GM12878 (cell line): Measurements from ENCODE around the gene VASH2. TPM values are rescaled to one million over a fixed set of nuclear protein-coding genes. Genes with fewer than 3 reads are reported as not detected.

Experiments
- ATAC-seq: fragments of 200-7000 bp; cut with Tn5 transposase; 3 replicates; pipeline ENCODE4 v1.9.1; 2020; ENCODE audit warnings: mild to moderate bottlenecking, moderate library complexity
- BruUV-seq: library from RNA; stranded (reverse); fragments of 400-500 nt; replicated peaks from 2 replicates; lab custom pipeline; 2021; lab: Mats Ljungman, UMichigan
- CTCF ChIA-PET: fragments of 300-600 bp; sonication (Branson Sonifier 250); formaldehyde crosslinking; extraction: SDS; loops from one replicate; lab custom pipeline; 2021; ENCODE audit warnings: inconsistent platforms; lab: Yijun Ruan, JAX
- POLR2A ChIA-PET: fragments of 350-600 bp; formaldehyde crosslinking; extraction: SDS; loops from one replicate; lab custom pipeline; 2021; ENCODE audit warnings: inconsistent platforms; lab: Charles Lee
- RAD21 ChIA-PET: fragments of 300-600 bp; sonication (Branson Sonifier 250); formaldehyde crosslinking; loops from one replicate; lab custom pipeline; 2023; ENCODE audit warnings: antibody characterized with exemption; ENCODE audit not compliant: unreplicated experiment; lab: Charles Lee
- SMC1A ChIA-PET: fragments of 300-600 bp; sonication (Branson Sonifier 250); formaldehyde crosslinking; loops from one replicate; lab custom pipeline; 2023; ENCODE audit not compliant: unreplicated experiment, uncharacterized antibody; lab: Charles Lee
- DNase-seq: peaks from one replicate; pipeline ENCODE4 v3.0.0-alpha.2; 2011; ENCODE audit warnings: low read depth, low spot score
- FAIRE-seq: peaks from 3 replicates; lab custom pipeline; 2011; peaks lifted over from hg19 to GRCh38; lab: Jason Lieb, UNC
- H2AFZ ChIP-seq: 2 replicates; pipeline ENCODE4 v1.6.0; 2011; ENCODE audit warnings: low read depth, low read length, control low read depth; ENCODE audit not compliant: control insufficient read depth
- H3K27ac ChIP-seq: 2 replicates; pipeline ENCODE4 v1.5.1; 2011; ENCODE audit warnings: control low read depth; ENCODE audit not compliant: control insufficient read depth, insufficient read depth
- H3K27me3 ChIP-seq, 2 experiments: replicated peaks in 1 of 2; 2 replicates each; pipeline versions ENCODE4 v1.6.0 to v1.6.1; 2011; ENCODE audit warnings: low read length in 1 of 2; ENCODE audit not compliant: control insufficient read depth in 2 of 2, insufficient read depth in 2 of 2
- H3K36me3 ChIP-seq, 2 experiments: 2 replicates each; pipeline ENCODE4 v1.5.1; 2011; ENCODE audit warnings: low read length in 1 of 2; ENCODE audit not compliant: control insufficient read depth in 2 of 2, insufficient read depth in 2 of 2
- H3K4me1 ChIP-seq: 2 replicates; pipeline ENCODE4 v1.6.1; 2011; ENCODE audit warnings: mild to moderate bottlenecking, low read length, moderate library complexity, mixed read lengths; ENCODE audit not compliant: control insufficient read depth, insufficient read depth
- H3K4me2 ChIP-seq: 2 replicates; pipeline ENCODE4 v1.6.0; 2011; ENCODE audit warnings: control low read depth; ENCODE audit not compliant: control insufficient read depth, insufficient read depth
- H3K4me3 ChIP-seq: fragments of 200-600 bp; sonication (generic); 2 replicates; pipeline ENCODE4 v1.5.1; 2016
- H3K79me2 ChIP-seq: 2 replicates; pipeline ENCODE4 v1.6.0; 2011; ENCODE audit warnings: low read length; ENCODE audit not compliant: control insufficient read depth, insufficient read depth
- H3K9ac ChIP-seq: 2 replicates; pipeline ENCODE4 v1.8.0; 2011; ENCODE audit warnings: low read length, control low read depth, mixed read lengths; ENCODE audit not compliant: control insufficient read depth, insufficient read depth
- H3K9me3 ChIP-seq: replicated peaks from 3 replicates; pipeline ENCODE4 v1.5.1; 2011; ENCODE audit warnings: mild to moderate bottlenecking, low read length; ENCODE audit not compliant: control insufficient read depth, insufficient read depth
- H4K20me1 ChIP-seq: 2 replicates; pipeline ENCODE4 v1.6.0; 2011; ENCODE audit not compliant: control insufficient read depth, insufficient read depth
- HDAC6 ChIP-seq: fragments of 200-600 bp; sonication (generic); IDR thresholded peaks from one replicate; pipeline ENCODE4 v1.8.0; 2017; ENCODE audit warnings: antibody characterized with exemption; ENCODE audit not compliant: unreplicated experiment
- IKZF2 ChIP-seq, 2 experiments: fragments of 450-650 bp; IDR thresholded peaks; 2 replicates each; pipeline ENCODE4 v1.6.1; 2017; ENCODE audit warnings: mild to moderate bottlenecking in 2 of 2, moderate library complexity in 2 of 2
- MEF2A ChIP-seq: IDR thresholded peaks from 2 replicates; pipeline ENCODE4 v1.6.1; 2011; ENCODE audit warnings: low read depth, mild to moderate bottlenecking, low read length, moderate library complexity; ENCODE audit not compliant: insufficient read depth
- POLR2AphosphoS5 ChIP-seq: IDR thresholded peaks from 2 replicates; pipeline ENCODE4 v1.6.1; 2011; ENCODE audit warnings: mild to moderate bottlenecking, low read length, inconsistent platforms
- SIX5 ChIP-seq: IDR thresholded peaks from 2 replicates; pipeline ENCODE4 v1.6.1; 2011; ENCODE audit warnings: mild to moderate bottlenecking, low read depth, low read length, moderate library complexity; ENCODE audit not compliant: severe bottlenecking
- STAT1 ChIP-seq: fragments of 450-650 bp; conservative IDR thresholded peaks from 2 replicates; pipeline ENCODE4 v1.6.1; 2014; ENCODE audit warnings: antibody characterized with exemption, mild to moderate bottlenecking
- WGBS: methylation state at CpG from one replicate; pipeline ENCODE4 v1.1.6; 2016; ENCODE audit warnings: low lambda C conversion rate; ENCODE audit not compliant: insufficient replicate concordance, insufficient coverage; ENCODE audit errors: missing lambda C conversion rate; 5-methylcytosine and 5-hydroxymethylcytosine counted together
- in situ Hi-C: fragments of 300-500 bp; cut with MboI; formaldehyde crosslinking; loops from 9 replicates; pipeline ENCODE4 v1.14.3; 2018; ENCODE audit warnings: mixed read lengths
- intact Hi-C: fragments of 100-400 bp; cut with micrococcal nuclease; formaldehyde crosslinking; loops from one replicate; pipeline ENCODE4 v1.14.2; 2022; ENCODE audit not compliant: unreplicated experiment
- polyA plus RNA-seq, 11 experiments: library from polyadenylated mRNA; depleted of rRNA in 4 of 11; unstranded in 6 of 11; stranded (reverse) in 5 of 11; fragments of >200 nt; fragmentation: Nextera tagmentation in 4 of 11; fragmentation: Illumina TruSeq in 1 of 11; extraction: Ambion mirVana in 4 of 11; extraction: Trizol in 1 of 11; gene quantifications; 1 replicate in 1 of 11; 2 replicates in 10 of 11; pipeline versions ENCODE4 v1.2.1 to v1.2.3, GENCODE V29; 2011 to 2016; ENCODE audit warnings: inconsistent platforms in 2 of 11, missing spikeins in 2 of 11, low read depth in 1 of 11
- total RNA-seq, 4 experiments: library from RNA; depleted of rRNA in 3 of 4; stranded (reverse); fragments of >200 nt in 3 of 4; fragmentation: Illumina TruSeq in 1 of 4; extraction: Trizol in 1 of 4; gene quantifications; 2 replicates each; pipeline versions ENCODE4 v1.2.1 to v1.2.3, GENCODE V29; 2013 to 2021

The VASH2 gene
- total and polyA plus RNA-seq, 10 of the 15 experiments (the other 5 are each of a cell fraction or from before 2014, with no cell fraction given): 5.4 to 29.7 (median 21.7) TPM

GRCh38 chr1:212974711-212975110 lies 24.4 kb downstream of the VASH2 start:
- no peak overlapping the region for H3K9ac ChIP-seq
- POLR2A ChIA-PET: no interaction called here
- no peak for FAIRE-seq
- no peak for ATAC-seq
- no peak overlapping the region for H3K4me2 ChIP-seq
- no peaks in the 10 kb centered on the region for H3K9me3 ChIP-seq
- H3K4me3 ChIP-seq: no peak overlapping the region
- SMC1A ChIA-PET: interaction anchor here (1.2 kb wide), 1 partner anchor 10 kb away, joined by 3 read pairs; no protein-coding TSS in a partner anchor
- no peaks in the 10 kb centered on the region for H4K20me1 ChIP-seq
- H2AFZ ChIP-seq: no peak overlapping the region
- peaks cover 27% of the 10 kb centered on the region for H3K4me1 ChIP-seq
- in situ Hi-C loops: no loop called here
- TF ChIP-seq MEF2A (no peak), STAT1 (no peak), IKZF2 (IDR thresholded peaks at IDR 0.05) (no peak), HDAC6 (no peak), SIX5 (no peak), POLR2AphosphoS5 (peak; percentile 16; the same call in 1 of the 2 replicates)
- TF ChIP-seq, all 136 proteins: peak for 1
- Histone ChIP-seq H3K79me2 (peaks cover 4% of the 10 kb centered on the region; the same call in 1 of the 2 replicates), H3K27ac (no peak overlapping the region), H3K36me3 (peaks cover 18 to 20% of the 10 kb centered on the region in 2 experiments), H3K27me3 (no peaks in the 10 kb centered on the region)
- intact Hi-C loops: loop anchor here (5.0 kb wide), 1 partner anchor 297 kb away; no protein-coding TSS in a partner anchor
- ChIA-PET CTCF (no interaction called here), RAD21 (no interaction called here)
- 87% methylated on average over 6 of the region's 6 CpGs for WGBS
- DNase-seq: no peak
- BruUV-seq: no TSS peak
